ENCODE measurements around the gene C15orf61.
A peak's percentile ranks its signal among the peaks of the same experiment; 100 is the strongest.

Gene C15orf61

DNA sequence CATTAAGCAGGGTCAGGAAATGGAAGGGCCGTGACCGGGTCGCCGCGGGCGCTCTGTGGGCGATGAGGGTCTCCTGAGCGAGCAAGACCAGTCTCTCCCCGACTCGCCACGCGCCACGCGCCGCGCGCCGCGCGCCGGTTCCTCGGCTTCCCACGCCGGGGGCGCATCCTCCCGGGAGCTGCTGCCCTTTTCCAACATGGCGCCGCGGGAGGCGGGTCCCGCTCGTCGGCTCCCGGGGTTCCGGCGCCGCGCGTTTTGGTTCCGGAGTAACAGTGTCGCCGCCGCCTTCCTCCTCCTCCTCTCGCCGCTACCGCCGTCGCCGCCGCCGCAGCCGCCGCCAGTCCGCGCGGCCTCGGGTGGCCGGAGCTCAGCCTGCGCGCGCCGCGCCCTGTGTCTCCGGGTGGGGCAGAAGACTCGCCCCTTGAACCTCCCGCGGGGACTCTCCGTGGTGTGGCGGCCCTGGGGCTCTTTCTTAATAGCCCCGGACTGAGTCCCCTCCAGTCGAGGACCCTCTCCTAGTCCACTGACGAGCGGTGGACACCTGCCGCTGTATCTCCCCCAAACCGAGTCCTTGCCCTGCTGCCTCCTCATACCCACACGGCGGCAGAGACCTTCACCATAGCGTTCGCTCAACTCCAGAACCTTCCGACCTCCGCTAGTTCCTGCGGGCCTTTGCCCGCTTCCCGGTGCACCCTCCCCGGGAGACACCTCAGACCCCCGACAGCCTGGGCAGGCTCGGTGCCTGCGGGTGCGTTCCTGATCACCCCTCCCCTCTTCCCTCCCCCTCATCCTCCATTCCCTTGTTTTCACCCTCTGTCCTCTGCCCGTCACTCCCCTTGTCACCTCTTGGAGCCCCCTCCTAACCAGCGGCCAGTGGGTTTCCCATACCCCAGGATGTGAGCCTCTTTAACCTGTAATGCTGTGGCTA is 21.8 kb downstream of the C15orf61 start, which contains the start of gene MAP2K5 (continued):
- TF ChIP-seq ZNF660 (tag by site-specific recombination; IDR thresholded peaks at IDR 0.05), result peak; percentile 77
- TF ChIP-seq, protein P1, sequence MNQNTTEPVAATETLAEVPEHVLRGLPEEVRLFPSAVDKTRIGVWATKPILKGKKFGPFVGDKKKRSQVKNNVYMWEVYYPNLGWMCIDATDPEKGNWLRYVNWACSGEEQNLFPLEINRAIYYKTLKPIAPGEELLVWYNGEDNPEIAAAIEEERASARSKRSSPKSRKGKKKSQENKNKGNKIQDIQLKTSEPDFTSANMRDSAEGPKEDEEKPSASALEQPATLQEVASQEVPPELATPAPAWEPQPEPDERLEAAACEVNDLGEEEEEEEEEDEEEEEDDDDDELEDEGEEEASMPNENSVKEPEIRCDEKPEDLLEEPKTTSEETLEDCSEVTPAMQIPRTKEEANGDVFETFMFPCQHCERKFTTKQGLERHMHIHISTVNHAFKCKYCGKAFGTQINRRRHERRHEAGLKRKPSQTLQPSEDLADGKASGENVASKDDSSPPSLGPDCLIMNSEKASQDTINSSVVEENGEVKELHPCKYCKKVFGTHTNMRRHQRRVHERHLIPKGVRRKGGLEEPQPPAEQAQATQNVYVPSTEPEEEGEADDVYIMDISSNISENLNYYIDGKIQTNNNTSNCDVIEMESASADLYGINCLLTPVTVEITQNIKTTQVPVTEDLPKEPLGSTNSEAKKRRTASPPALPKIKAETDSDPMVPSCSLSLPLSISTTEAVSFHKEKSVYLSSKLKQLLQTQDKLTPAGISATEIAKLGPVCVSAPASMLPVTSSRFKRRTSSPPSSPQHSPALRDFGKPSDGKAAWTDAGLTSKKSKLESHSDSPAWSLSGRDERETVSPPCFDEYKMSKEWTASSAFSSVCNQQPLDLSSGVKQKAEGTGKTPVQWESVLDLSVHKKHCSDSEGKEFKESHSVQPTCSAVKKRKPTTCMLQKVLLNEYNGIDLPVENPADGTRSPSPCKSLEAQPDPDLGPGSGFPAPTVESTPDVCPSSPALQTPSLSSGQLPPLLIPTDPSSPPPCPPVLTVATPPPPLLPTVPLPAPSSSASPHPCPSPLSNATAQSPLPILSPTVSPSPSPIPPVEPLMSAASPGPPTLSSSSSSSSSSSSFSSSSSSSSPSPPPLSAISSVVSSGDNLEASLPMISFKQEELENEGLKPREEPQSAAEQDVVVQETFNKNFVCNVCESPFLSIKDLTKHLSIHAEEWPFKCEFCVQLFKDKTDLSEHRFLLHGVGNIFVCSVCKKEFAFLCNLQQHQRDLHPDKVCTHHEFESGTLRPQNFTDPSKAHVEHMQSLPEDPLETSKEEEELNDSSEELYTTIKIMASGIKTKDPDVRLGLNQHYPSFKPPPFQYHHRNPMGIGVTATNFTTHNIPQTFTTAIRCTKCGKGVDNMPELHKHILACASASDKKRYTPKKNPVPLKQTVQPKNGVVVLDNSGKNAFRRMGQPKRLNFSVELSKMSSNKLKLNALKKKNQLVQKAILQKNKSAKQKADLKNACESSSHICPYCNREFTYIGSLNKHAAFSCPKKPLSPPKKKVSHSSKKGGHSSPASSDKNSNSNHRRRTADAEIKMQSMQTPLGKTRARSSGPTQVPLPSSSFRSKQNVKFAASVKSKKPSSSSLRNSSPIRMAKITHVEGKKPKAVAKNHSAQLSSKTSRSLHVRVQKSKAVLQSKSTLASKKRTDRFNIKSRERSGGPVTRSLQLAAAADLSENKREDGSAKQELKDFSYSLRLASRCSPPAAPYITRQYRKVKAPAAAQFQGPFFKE (tag by site-specific recombination; IDR thresholded peaks at IDR 0.05; ENCODE audit: borderline replicate concordance), result peak; percentile 40; the same call in 1 of the 2 replicates
- no peak for TF ChIP-seq ZNF521 (tag by site-specific recombination; IDR thresholded peaks at IDR 0.05)
- peak; percentile 40; the same call in 1 of the 2 replicates for TF ChIP-seq KLF1 (tag by site-specific recombination; IDR thresholded peaks at IDR 0.05)
- TF ChIP-seq ZNF391 (tag by site-specific recombination; IDR thresholded peaks at IDR 0.05; ENCODE audit: borderline replicate concordance, low read depth), result 0 out of 2 replicates have a peak, but pooled peaks have one; percentile 29
- TF ChIP-seq KLF16 (tag by site-specific recombination; IDR thresholded peaks at IDR 0.05), result peak; percentile 77; the same call in 1 of the 2 replicates
- TF ChIP-seq ZNF169 (tag by site-specific recombination; IDR thresholded peaks at IDR 0.05), result no peak
- 0 out of 2 replicates have a peak, but pooled peaks have one; percentile 51 for TF ChIP-seq BCL11B (tag by site-specific recombination; IDR thresholded peaks at IDR 0.05; ENCODE audit: low read depth)
- peak; percentile 46; the same call in 1 of the 2 replicates for TF ChIP-seq ZNF2 (tag by site-specific recombination; IDR thresholded peaks at IDR 0.05)
- TF ChIP-seq ZNF473 (tag by site-specific recombination; IDR thresholded peaks at IDR 0.05), result no peak
- TF ChIP-seq GLIS1 (tag by site-specific recombination; IDR thresholded peaks at IDR 0.05), result peak; percentile 67
- TF ChIP-seq, protein P2, sequence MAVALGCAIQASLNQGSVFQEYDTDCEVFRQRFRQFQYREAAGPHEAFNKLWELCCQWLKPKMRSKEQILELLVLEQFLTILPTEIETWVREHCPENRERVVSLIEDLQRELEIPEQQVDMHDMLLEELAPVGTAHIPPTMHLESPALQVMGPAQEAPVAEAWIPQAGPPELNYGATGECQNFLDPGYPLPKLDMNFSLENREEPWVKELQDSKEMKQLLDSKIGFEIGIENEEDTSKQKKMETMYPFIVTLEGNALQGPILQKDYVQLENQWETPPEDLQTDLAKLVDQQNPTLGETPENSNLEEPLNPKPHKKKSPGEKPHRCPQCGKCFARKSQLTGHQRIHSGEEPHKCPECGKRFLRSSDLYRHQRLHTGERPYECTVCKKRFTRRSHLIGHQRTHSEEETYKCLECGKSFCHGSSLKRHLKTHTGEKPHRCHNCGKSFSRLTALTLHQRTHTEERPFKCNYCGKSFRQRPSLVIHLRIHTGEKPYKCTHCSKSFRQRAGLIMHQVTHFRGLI (tag by site-specific recombination; IDR thresholded peaks at IDR 0.05), result 0 out of 2 replicates have a peak, but pooled peaks have one; percentile 16
- 0 out of 2 replicates have a peak, but pooled peaks have one; percentile 52 for TF ChIP-seq ZNF423 (tag by site-specific recombination; IDR thresholded peaks at IDR 0.05)
- TF ChIP-seq ZNF501 (tag by site-specific recombination; IDR thresholded peaks at IDR 0.05), result peak; percentile 58
- TF ChIP-seq ZNF138 (tag by site-specific recombination; IDR thresholded peaks at IDR 0.05; ENCODE audit: borderline replicate concordance), result 0 out of 2 replicates have a peak, but pooled peaks have one; percentile 31
- TF ChIP-seq ZBTB48 (tag by site-specific recombination; IDR thresholded peaks at IDR 0.05), result peak; percentile 77
- TF ChIP-seq ZNF548 (tag by site-specific recombination; IDR thresholded peaks at IDR 0.05), result no peak
- TF ChIP-seq ZNF132 (tag by site-specific recombination; IDR thresholded peaks at IDR 0.05; ENCODE audit: borderline replicate concordance), result no peak
- 0 out of 2 replicates have a peak, but pooled peaks have one; percentile 7 for TF ChIP-seq ZNF629 (tag by site-specific recombination; IDR thresholded peaks at IDR 0.05)
- TF ChIP-seq ZBTB21 (tag by site-specific recombination; IDR thresholded peaks at IDR 0.05), result peak; percentile 28; the same call in 1 of the 2 replicates
- TF ChIP-seq ZNF324 (tag by site-specific recombination; IDR thresholded peaks at IDR 0.05), result peak; percentile 70; the same call in 1 of the 2 replicates
- TF ChIP-seq, protein P3, sequence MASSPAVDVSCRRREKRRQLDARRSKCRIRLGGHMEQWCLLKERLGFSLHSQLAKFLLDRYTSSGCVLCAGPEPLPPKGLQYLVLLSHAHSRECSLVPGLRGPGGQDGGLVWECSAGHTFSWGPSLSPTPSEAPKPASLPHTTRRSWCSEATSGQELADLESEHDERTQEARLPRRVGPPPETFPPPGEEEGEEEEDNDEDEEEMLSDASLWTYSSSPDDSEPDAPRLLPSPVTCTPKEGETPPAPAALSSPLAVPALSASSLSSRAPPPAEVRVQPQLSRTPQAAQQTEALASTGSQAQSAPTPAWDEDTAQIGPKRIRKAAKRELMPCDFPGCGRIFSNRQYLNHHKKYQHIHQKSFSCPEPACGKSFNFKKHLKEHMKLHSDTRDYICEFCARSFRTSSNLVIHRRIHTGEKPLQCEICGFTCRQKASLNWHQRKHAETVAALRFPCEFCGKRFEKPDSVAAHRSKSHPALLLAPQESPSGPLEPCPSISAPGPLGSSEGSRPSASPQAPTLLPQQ (tag by site-specific recombination; IDR thresholded peaks at IDR 0.05), result peak; percentile 59
- TF ChIP-seq EGR2 (tag by site-specific recombination; IDR thresholded peaks at IDR 0.05; ENCODE audit: low read depth), result peak; percentile 85
- TF ChIP-seq, protein P4, sequence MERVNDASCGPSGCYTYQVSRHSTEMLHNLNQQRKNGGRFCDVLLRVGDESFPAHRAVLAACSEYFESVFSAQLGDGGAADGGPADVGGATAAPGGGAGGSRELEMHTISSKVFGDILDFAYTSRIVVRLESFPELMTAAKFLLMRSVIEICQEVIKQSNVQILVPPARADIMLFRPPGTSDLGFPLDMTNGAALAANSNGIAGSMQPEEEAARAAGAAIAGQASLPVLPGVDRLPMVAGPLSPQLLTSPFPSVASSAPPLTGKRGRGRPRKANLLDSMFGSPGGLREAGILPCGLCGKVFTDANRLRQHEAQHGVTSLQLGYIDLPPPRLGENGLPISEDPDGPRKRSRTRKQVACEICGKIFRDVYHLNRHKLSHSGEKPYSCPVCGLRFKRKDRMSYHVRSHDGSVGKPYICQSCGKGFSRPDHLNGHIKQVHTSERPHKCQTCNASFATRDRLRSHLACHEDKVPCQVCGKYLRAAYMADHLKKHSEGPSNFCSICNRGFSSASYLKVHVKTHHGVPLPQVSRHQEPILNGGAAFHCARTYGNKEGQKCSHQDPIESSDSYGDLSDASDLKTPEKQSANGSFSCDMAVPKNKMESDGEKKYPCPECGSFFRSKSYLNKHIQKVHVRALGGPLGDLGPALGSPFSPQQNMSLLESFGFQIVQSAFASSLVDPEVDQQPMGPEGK (tag by site-specific recombination; IDR thresholded peaks at IDR 0.05), result peak; percentile 80
- TF ChIP-seq ZNF76 (tag by site-specific recombination; IDR thresholded peaks at IDR 0.05; ENCODE audit: borderline replicate concordance, low read depth), result peak; percentile 74; the same call in 1 of the 2 replicates
